Measurements from ENCODE around the gene MACROD1. TPM values are rescaled to one million over a fixed set of nuclear protein-coding genes. Genes with fewer than 3 reads are reported as not detected.

The MACROD1 gene
- polyA plus RNA-seq, 1 donor (not counting 4 experiments of a cell fraction or from before 2014, with no cell fraction given) = 4.6 TPM

DNA sequence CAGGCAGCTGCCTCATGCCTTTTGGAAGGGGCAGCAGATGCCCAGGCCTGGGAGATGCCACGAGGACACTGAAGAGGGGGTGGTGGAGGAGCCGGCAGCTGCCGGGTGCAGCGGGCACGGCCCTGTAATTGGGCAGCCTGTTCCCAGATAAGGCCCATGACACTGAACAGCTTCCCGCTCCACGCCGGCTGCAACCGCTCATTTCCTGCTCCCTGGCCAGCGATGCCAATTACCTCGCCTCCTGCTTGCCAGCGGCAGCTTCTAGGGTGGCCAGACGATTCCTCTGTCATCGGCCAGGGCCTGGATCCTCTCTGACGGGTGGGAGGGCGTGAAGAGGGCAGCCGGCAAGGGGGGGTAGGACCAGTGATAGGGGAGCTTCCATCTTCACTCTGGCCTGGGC is 107.4 kb downstream of the MACROD1 start:
- Histone ChIP-seq H3K36me3 (ENCODE audit: control insufficient read depth in 2 of 2, extremely low read depth in 1 of 2, insufficient read depth in 2 of 2, low read length in 2 of 2) (no peaks in the 10 kb centered on the region), H3K79me2 (ENCODE audit: control insufficient read depth, insufficient read depth, low read length) (no peaks in the 10 kb centered on the region), H3K4me2 (ENCODE audit: control insufficient read depth, extremely low read depth, insufficient read depth, low read depth, low read length) (no peak overlapping the region), H3K4me3 (ENCODE audit: control insufficient read depth in 2 of 3, extremely low read depth in 1 of 3, insufficient read depth in 2 of 3, low read depth in 1 of 3, low read length in 3 of 3) (no peak overlapping the region), H3K9ac (ENCODE audit: control insufficient read depth, extremely low read depth, insufficient read depth, low read length) (no peak overlapping the region), H3K9me1 (ENCODE audit: control insufficient read depth, extremely low read depth, insufficient read depth, low read length) (no peaks in the 10 kb centered on the region), H3K27ac (ENCODE audit: control insufficient read depth, insufficient read depth, low read length) (no peak overlapping the region), H4K20me1 (ENCODE audit: control insufficient read depth, extremely low read depth, insufficient read depth, low read length) (peaks cover 4% of the 10 kb centered on the region), H3K27me3 (ENCODE audit: control insufficient read depth, extremely low read depth, insufficient read depth, low read length) (peaks cover 19% of the 10 kb centered on the region), H2AFZ (ENCODE audit: control insufficient read depth, low read length) (no peak overlapping the region), H3K4me1 (ENCODE audit: control insufficient read depth, extremely low read depth, insufficient read depth, low read length) (no peaks in the 10 kb centered on the region), H3K9me3 (ENCODE audit: control insufficient read depth, low read depth, low read length) (no peaks in the 10 kb centered on the region)
- TF ChIP-seq EZH2 (IDR thresholded peaks at IDR 0.05; ENCODE audit: low read length) = no peak
- TF ChIP-seq, protein P1, sequence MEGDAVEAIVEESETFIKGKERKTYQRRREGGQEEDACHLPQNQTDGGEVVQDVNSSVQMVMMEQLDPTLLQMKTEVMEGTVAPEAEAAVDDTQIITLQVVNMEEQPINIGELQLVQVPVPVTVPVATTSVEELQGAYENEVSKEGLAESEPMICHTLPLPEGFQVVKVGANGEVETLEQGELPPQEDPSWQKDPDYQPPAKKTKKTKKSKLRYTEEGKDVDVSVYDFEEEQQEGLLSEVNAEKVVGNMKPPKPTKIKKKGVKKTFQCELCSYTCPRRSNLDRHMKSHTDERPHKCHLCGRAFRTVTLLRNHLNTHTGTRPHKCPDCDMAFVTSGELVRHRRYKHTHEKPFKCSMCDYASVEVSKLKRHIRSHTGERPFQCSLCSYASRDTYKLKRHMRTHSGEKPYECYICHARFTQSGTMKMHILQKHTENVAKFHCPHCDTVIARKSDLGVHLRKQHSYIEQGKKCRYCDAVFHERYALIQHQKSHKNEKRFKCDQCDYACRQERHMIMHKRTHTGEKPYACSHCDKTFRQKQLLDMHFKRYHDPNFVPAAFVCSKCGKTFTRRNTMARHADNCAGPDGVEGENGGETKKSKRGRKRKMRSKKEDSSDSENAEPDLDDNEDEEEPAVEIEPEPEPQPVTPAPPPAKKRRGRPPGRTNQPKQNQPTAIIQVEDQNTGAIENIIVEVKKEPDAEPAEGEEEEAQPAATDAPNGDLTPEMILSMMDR (optimal IDR thresholded peaks at IDR 0.05 in 1 of 3, IDR thresholded peaks at IDR 0.05 in 1 of 3, conservative IDR thresholded peaks at IDR 0.05 in 1 of 3; ENCODE audit: extremely low read depth in 1 of 3, insufficient read depth in 2 of 3, low read length in 3 of 3) = no peak
- FAIRE-seq (no peak), DNase-seq (ENCODE audit: low read depth, low spot score) (no peak)
- dilution Hi-C loops (cut with MboI; ENCODE audit: extremely low pct_ligation_motif_present, low sequenced_read_pairs) = no loop called here

DNA sequence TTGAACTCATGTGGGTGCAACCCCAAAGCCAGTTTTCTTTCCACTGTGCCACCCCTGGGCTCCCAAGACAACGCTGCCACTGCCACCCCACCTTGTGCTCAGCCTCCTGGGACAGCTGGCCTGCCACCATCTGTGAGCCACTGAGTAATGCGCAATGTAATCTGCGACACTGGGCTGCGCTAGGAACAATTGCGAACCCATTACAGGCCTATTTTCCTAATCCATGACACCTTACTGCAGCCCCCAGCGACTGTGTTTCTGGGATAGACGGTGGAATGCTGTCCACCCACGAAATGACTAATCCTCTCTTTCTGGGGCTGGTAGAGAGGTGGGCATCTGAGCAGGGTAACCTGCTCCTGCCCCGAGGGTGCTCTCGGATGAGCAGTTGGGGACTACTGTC is 108.0 kb downstream of the MACROD1 start:
- no peak for DNase-seq (ENCODE audit: low read depth, low spot score)
- Histone ChIP-seq H3K79me2 (ENCODE audit: control insufficient read depth, insufficient read depth, low read length) (no peaks in the 10 kb centered on the region), H2AFZ (ENCODE audit: control insufficient read depth, low read length) (no peak overlapping the region), H3K9ac (ENCODE audit: control insufficient read depth, extremely low read depth, insufficient read depth, low read length) (no peak overlapping the region), H3K4me1 (ENCODE audit: control insufficient read depth, extremely low read depth, insufficient read depth, low read length) (no peaks in the 10 kb centered on the region), H3K27me3 (ENCODE audit: control insufficient read depth, extremely low read depth, insufficient read depth, low read length) (peaks cover 19% of the 10 kb centered on the region), H3K9me1 (ENCODE audit: control insufficient read depth, extremely low read depth, insufficient read depth, low read length) (no peaks in the 10 kb centered on the region), H3K27ac (ENCODE audit: control insufficient read depth, insufficient read depth, low read length) (no peak overlapping the region), H3K9me3 (ENCODE audit: control insufficient read depth, low read depth, low read length) (no peaks in the 10 kb centered on the region), H3K4me3 (ENCODE audit: control insufficient read depth in 2 of 3, extremely low read depth in 1 of 3, insufficient read depth in 2 of 3, low read depth in 1 of 3, low read length in 3 of 3) (no peak overlapping the region), H4K20me1 (ENCODE audit: control insufficient read depth, extremely low read depth, insufficient read depth, low read length) (peaks cover 4% of the 10 kb centered on the region), H3K4me2 (ENCODE audit: control insufficient read depth, extremely low read depth, insufficient read depth, low read depth, low read length) (no peak overlapping the region), H3K36me3 (ENCODE audit: control insufficient read depth in 2 of 2, extremely low read depth in 1 of 2, insufficient read depth in 2 of 2, low read length in 2 of 2) (no peaks in the 10 kb centered on the region)
- FAIRE-seq = no peak
- TF ChIP-seq, protein P1 (optimal IDR thresholded peaks at IDR 0.05 in 1 of 3, IDR thresholded peaks at IDR 0.05 in 1 of 3, conservative IDR thresholded peaks at IDR 0.05 in 1 of 3; ENCODE audit: extremely low read depth in 1 of 3, insufficient read depth in 2 of 3, low read length in 3 of 3) = no peak
- no peak for TF ChIP-seq EZH2 (IDR thresholded peaks at IDR 0.05; ENCODE audit: low read length)
- dilution Hi-C loops (cut with MboI; ENCODE audit: extremely low pct_ligation_motif_present, low sequenced_read_pairs) = no loop called here

Measured in keratinocyte (primary cell).